ENCODE results near the gene GARNL3.

Gene GARNL3

GRCh38 chr9:127428348-127428747, 163.8 kb downstream of the GARNL3 start:
- Histone ChIP-seq H3K36me3 (peaks cover 29% of the 10 kb centered on the region), H3K4me3 (ENCODE audit: low read depth, low read length) (no peak overlapping the region), H3K27me3 (no peaks in the 10 kb centered on the region), H3K4me1 (no peaks in the 10 kb centered on the region), H3K9me3 (no peaks in the 10 kb centered on the region)
- DNase-seq, result no peak
- TF ChIP-seq CTCF (IDR thresholded peaks at IDR 0.05; ENCODE audit: low read depth, low read length), result no peak

DNA sequence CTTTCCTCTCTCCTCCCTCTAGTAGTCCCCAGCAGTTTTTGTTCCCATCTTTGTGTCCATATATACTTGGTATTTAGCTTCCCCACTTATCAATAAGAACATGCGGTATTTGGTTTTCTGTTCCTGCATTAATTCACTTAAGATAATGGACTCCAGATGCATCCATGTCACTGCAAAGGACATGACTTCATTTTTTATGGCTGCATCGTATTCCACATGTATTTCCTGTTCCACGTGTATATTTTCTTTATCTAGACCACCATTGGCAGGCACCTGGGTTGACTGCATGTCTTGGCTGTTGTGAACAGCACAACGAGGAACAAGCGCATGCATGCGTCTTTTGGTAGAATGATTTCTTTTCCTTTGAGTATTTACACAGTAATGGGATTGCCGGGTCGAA, 165.8 kb downstream of the GARNL3 start:
- no peaks in the 10 kb centered on the region for H3K27me3 ChIP-seq
- no peak for DNase-seq
- H3K4me1 ChIP-seq, result no peaks in the 10 kb centered on the region
- H3K9me3 ChIP-seq, result no peaks in the 10 kb centered on the region
- TF ChIP-seq CTCF (IDR thresholded peaks at IDR 0.05; ENCODE audit: low read depth, low read length), result no peak
- no peak overlapping the region for H3K4me3 ChIP-seq (ENCODE audit: low read depth, low read length)
- peaks cover 49% of the 10 kb centered on the region for H3K36me3 ChIP-seq

DNA sequence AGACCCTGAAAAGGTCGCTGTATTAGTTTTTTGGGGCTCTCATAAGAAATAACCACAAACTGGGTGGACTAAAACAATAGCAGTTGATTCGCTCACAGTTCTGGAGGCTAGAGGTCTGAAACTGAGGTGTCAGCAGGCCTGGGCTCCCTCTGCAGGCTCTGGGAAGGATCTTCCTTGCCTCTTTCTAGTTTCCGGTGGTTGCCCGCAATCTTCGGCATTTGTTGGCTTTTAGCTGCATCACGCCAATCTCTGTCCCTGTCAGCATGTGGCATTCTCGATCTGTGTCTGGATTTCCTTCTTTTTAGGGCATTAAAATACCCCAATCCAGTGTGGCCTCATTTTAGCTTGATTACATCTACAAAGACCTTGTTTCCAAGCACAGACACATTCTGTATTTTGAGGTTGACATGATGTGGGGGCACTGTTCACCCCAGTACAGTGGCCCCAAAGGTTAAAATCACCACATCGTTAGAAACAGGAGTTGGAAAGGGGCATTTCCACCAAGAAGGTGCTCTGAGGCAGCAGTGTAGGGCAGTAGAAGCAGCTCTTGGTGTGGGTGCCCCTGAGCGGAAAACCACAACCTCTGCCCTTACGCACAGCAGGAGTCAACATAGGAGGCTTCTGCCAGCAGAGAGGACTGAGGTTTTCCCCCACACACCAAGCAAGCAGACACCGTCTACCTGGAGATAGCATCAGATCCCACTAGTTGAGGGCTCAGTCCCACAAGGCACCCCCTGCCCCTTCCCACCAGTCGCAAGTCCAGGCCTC, 173.1 kb downstream of the GARNL3 start:
- Histone ChIP-seq H3K27me3 (no peaks in the 10 kb centered on the region), H3K9me3 (no peaks in the 10 kb centered on the region), H3K36me3 (peaks cover 93% of the 10 kb centered on the region), H3K4me3 (ENCODE audit: low read depth, low read length) (no peak overlapping the region), H3K4me1 (no peaks in the 10 kb centered on the region)
- no peak; the same call in 1 of the 2 replicates for TF ChIP-seq CTCF (IDR thresholded peaks at IDR 0.05; ENCODE audit: low read depth, low read length)
- no peak for DNase-seq

DNA sequence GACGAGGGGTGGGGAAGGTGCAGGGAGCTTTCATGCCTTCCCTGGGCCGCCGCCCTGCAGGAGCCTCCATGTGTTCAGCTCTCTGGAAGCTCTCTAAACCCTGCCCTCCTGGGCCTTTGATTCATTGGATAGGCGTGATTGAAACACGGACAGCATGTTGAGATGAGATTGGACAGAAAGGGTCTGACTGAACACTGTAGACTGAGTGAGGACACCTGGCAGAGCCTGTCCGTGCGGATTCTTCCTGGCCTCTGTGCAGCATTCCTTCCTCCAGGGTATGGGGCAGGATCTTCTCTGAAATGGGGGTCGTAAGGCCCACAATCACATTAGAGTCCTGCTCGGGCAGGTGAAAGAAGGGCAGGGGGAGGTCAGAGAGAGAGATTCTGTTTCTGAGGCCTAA, 173.8 kb downstream of the GARNL3 start:
- no peak overlapping the region for H3K4me3 ChIP-seq (ENCODE audit: low read depth, low read length)
- H3K9me3 ChIP-seq, result no peaks in the 10 kb centered on the region
- peaks cover 94% of the 10 kb centered on the region for H3K36me3 ChIP-seq
- DNase-seq, result no peak
- TF ChIP-seq CTCF (IDR thresholded peaks at IDR 0.05; ENCODE audit: low read depth, low read length), result no peak
- H3K4me1 ChIP-seq, result no peaks in the 10 kb centered on the region
- no peaks in the 10 kb centered on the region for H3K27me3 ChIP-seq

All from BE2C (cell line).